LNCAP (cell line): ENCODE measurements around the gene PSMG2.

Source experiments
- CTCF ChIP-seq: fragments of 450-650 bp; IDR thresholded peaks from 2 replicates; pipeline ENCODE4 v1.5.1; 2017; ENCODE audit warnings: mild to moderate bottlenecking

PSMG2 gene

GRCh38 chr18:12769644-12770440 lies 67.0 kb downstream of the PSMG2 start:
- no peak for TF ChIP-seq CTCF

- TF ChIP-seq CTCF, result no peak
These were observed 67.8 kb downstream of the PSMG2 start for GRCh38 chr18:12770469-12771219.

GRCh38 chr18:12772111-12772510 lies 69.3 kb downstream of the PSMG2 start:
- no peak for TF ChIP-seq CTCF

- no peak for TF ChIP-seq CTCF
These were observed 70.5 kb downstream of the PSMG2 start for GRCh38 chr18:12773369-12773768.

- TF ChIP-seq CTCF, result no peak
These were observed 72.1 kb downstream of the PSMG2 start for GRCh38 chr18:12774982-12775381.
